Spleen (tissue), 11 donors: ENCODE data around the gene RAI14. TPM values are rescaled to one million over a fixed set of nuclear protein-coding genes. Genes with fewer than 3 reads are reported as not detected.

Experiments
- DNase-seq: peaks from one replicate; pipeline ENCODE4 v3.0.0-alpha.2; 2020
- H3K27ac ChIP-seq, 8 donors: fragments of 200-600 bp; sonication (generic) in 7 of 8; 1 replicate in 4 of 8; 2 replicates in 4 of 8; pipeline versions ENCODE4 v1.5.0 to v1.8.0; 2016 to 2021; ENCODE audit warnings: inconsistent platforms in 4 of 8, mild to moderate bottlenecking in 4 of 8, moderate library complexity in 1 of 8
- H3K27me3 ChIP-seq, 7 donors: fragments of 200-600 bp; sonication (generic) in 6 of 7; replicated peaks in 1 of 7; 1 replicate in 4 of 7; 2 replicates in 3 of 7; pipeline versions ENCODE4 v1.5.0 to v1.8.0; 2016 to 2021; ENCODE audit warnings: inconsistent platforms in 3 of 7, mild to moderate bottlenecking in 1 of 7
- H3K36me3 ChIP-seq, 6 donors: fragments of 200-600 bp; sonication (generic) in 5 of 6; 1 replicate in 4 of 6; 2 replicates in 2 of 6; pipeline versions ENCODE4 v1.5.0 to v1.8.0; 2016 to 2021; ENCODE audit warnings: inconsistent platforms in 2 of 6
- H3K4me1 ChIP-seq, 6 donors: fragments of 200-600 bp; sonication (generic) in 5 of 6; 1 replicate in 3 of 6; 2 replicates in 3 of 6; pipeline versions ENCODE4 v1.5.0 to v1.8.0; 2016 to 2021; ENCODE audit warnings: inconsistent platforms in 3 of 6
- H3K4me3 ChIP-seq, 8 donors: fragments of 200-600 bp; sonication (generic) in 7 of 8; 1 replicate in 4 of 8; 2 replicates in 4 of 8; pipeline versions ENCODE4 v1.5.0 to v1.8.0; 2016 to 2021; ENCODE audit warnings: inconsistent platforms in 4 of 8, mild to moderate bottlenecking in 4 of 8, moderate library complexity in 2 of 8
- H3K9me3 ChIP-seq, 8 donors: fragments of 200-600 bp; sonication (generic) in 7 of 8; 1 replicate in 4 of 8; 2 replicates in 4 of 8; pipeline versions ENCODE4 v1.5.0 to v1.8.0; 2016 to 2021; ENCODE audit warnings: inconsistent platforms in 4 of 8
- POLR2A ChIP-seq, 3 donors: fragments of 450-650 bp; IDR thresholded peaks; one replicate each; pipeline ENCODE4 v1.5.1; 2017; ENCODE audit warnings: antibody characterized with exemption in 3 of 3, mild to moderate bottlenecking in 1 of 3
- POLR2AphosphoS5 ChIP-seq, 3 donors: sonication (generic); formaldehyde crosslinking; IDR thresholded peaks; one replicate each; pipeline ENCODE4 v1.5.1; 2017; ENCODE audit warnings: antibody characterized with exemption in 3 of 3
- WGBS, 5 donors: extraction: QIAGEN DNeasy Blood & Tissue Kit in 3 of 5; methylation state at CpG; one replicate each; pipeline versions ENCODE4 v1.1.5 to v1.1.7; 2013 to 2018; 5-methylcytosine and 5-hydroxymethylcytosine counted together
- intact Hi-C: fragments of 100-400 bp; cut with DNase I; formaldehyde crosslinking; loops from one replicate; pipeline ENCODE4 v1.15.0; 2023; ENCODE audit warnings: low total_unique reads
- polyA plus RNA-seq, 3 donors: library from polyadenylated mRNA; stranded (reverse); fragments of 200-250 nt; gene quantifications; one replicate each; pipeline ENCODE4 v1.2.1, GENCODE V29; 2013
- total RNA-seq, 7 donors: library from RNA; depleted of rRNA in 3 of 7; stranded (reverse); fragments of >200 nt in 3 of 7; fragmentation: NEBNext Ultra II Directional in 4 of 7; extraction: Animal tissue kit (Norgen Biotek cat#: 25700) in 4 of 7; gene quantifications; one replicate each; pipeline versions ENCODE4 v1.1.0 to v1.2.1, GENCODE V29; 2016 to 2021
- TF ChIP-seq, protein P1 (sequence below), 11 experiments: fragments of 200-600 bp in 7 of 11; fragments of 450-650 bp in 4 of 11; sonication (generic) in 4 of 11; IDR thresholded peaks in 8 of 11; conservative IDR thresholded peaks in 3 of 11; 1 replicate in 7 of 11; 2 replicates in 4 of 11; pipeline versions ENCODE4 v1.4.0 to v1.8.0; 2016 to 2021; ENCODE audit warnings: antibody characterized with exemption in 11 of 11, inconsistent platforms in 4 of 11, mild to moderate bottlenecking in 1 of 11
- donor health status: healthy with polysubstance abuse.
- donor health status: DM: no; HTN: no; CAD: no; lungs with moderate emphysema.
- donor health status: DM: no; HTN: no; CAD: no.
- donor health status: Bipolar disorder and iron deficiency.
- donor health status: healthy.
- donor health status: DM: no; HTN: no; CAD: no.
- donor health status: DM: yes; HTN: yes; CAD: no.

The RAI14 gene
- total and polyA plus RNA-seq, 10 donors: 14.2 to 217 (median 116) TPM

DNA sequence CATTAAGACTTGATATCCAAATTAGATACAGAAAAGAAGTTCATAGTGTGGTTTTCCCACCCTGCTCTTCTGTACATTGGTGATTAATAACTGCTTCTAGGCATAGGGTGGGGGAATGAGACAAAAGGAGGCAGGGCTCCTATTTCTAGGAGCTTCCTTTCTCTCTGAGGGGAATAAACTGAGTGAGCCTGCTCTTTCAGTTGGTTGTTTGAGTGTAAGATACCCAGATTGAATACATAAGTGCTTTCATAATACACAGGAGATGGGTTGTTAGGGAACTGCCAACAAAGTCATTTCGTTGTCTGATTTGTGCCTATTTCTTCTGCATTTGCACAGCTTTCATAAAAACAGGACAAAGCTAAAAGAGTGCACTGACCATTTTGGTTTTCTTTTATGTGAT is 133.9 kb downstream of the RAI14 start:
- Histone ChIP-seq H3K9me3 (peaks cover 0 to 21% (median 16%) of the 10 kb centered on the region in 8 donors), H3K4me3 (no peak overlapping the region), H3K4me1 (peaks cover 0 to 26% (median 0%) of the 10 kb centered on the region in 6 donors), H3K36me3 (no peaks in the 10 kb centered on the region), H3K27me3 (no peaks in the 10 kb centered on the region), H3K27ac (peak overlapping the region in 7 of 8 donors; percentile 58 to 76 (median 65))
- TF ChIP-seq POLR2AphosphoS5 (IDR thresholded peaks at IDR 0.05) (no peak), POLR2A (IDR thresholded peaks at IDR 0.05) (no peak)
- TF ChIP-seq, protein P1, sequence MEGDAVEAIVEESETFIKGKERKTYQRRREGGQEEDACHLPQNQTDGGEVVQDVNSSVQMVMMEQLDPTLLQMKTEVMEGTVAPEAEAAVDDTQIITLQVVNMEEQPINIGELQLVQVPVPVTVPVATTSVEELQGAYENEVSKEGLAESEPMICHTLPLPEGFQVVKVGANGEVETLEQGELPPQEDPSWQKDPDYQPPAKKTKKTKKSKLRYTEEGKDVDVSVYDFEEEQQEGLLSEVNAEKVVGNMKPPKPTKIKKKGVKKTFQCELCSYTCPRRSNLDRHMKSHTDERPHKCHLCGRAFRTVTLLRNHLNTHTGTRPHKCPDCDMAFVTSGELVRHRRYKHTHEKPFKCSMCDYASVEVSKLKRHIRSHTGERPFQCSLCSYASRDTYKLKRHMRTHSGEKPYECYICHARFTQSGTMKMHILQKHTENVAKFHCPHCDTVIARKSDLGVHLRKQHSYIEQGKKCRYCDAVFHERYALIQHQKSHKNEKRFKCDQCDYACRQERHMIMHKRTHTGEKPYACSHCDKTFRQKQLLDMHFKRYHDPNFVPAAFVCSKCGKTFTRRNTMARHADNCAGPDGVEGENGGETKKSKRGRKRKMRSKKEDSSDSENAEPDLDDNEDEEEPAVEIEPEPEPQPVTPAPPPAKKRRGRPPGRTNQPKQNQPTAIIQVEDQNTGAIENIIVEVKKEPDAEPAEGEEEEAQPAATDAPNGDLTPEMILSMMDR (IDR thresholded peaks at IDR 0.05 in 8 of 11, conservative IDR thresholded peaks at IDR 0.05 in 3 of 11): no peak
- intact Hi-C loops: no loop called here
- no peak for DNase-seq
- WGBS, 5 donors: 21 to 60% (median 49%) methylated on average over 1 of the region's 1 CpG

DNA sequence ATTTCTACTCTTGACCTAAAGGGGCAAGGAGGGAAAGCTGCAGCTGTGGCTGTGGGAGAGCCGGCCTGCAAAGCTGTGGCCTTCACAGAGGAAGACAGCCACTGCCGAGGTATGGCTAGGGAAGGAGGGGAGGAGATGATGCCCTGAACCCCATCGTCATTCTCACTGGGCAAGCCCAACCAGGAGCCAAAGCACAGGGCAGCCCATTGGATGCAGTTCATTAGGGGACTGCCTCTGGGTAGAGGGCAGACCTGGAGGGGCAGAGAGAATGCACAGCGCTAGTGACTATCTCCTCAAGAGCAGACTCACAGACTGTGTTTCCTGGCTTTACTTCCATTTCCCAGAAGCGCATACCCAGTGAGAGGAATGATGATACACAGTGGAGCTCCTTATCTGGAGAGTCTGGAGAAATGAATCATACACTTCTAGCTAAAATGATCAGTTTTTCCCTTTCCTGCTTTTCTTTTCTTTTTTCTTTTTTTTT is 135.7 kb downstream of the RAI14 start:
- 64 to 76% (median 70%) methylated on average over 5 of the region's 5 CpGs for WGBS, 5 donors
- intact Hi-C loops: no loop called here
- Histone ChIP-seq H3K27ac (peak overlapping the region in 4 of 8 donors; percentile 35 to 52 (median 48)), H3K4me3 (no peak overlapping the region), H3K9me3 (peaks cover 0 to 8% (median 6%) of the 10 kb centered on the region in 8 donors), H3K4me1 (peaks cover 0 to 26% (median 0%) of the 10 kb centered on the region in 6 donors), H3K27me3 (no peaks in the 10 kb centered on the region), H3K36me3 (peaks cover 0 to 11% (median 0%) of the 10 kb centered on the region in 6 donors)
- no peak for DNase-seq
- TF ChIP-seq POLR2A (IDR thresholded peaks at IDR 0.05) (no peak), POLR2AphosphoS5 (IDR thresholded peaks at IDR 0.05) (peak in 1 of 3 donors; percentile 14)
- TF ChIP-seq, protein P1 (IDR thresholded peaks at IDR 0.05 in 8 of 11, conservative IDR thresholded peaks at IDR 0.05 in 3 of 11): no peak

DNA sequence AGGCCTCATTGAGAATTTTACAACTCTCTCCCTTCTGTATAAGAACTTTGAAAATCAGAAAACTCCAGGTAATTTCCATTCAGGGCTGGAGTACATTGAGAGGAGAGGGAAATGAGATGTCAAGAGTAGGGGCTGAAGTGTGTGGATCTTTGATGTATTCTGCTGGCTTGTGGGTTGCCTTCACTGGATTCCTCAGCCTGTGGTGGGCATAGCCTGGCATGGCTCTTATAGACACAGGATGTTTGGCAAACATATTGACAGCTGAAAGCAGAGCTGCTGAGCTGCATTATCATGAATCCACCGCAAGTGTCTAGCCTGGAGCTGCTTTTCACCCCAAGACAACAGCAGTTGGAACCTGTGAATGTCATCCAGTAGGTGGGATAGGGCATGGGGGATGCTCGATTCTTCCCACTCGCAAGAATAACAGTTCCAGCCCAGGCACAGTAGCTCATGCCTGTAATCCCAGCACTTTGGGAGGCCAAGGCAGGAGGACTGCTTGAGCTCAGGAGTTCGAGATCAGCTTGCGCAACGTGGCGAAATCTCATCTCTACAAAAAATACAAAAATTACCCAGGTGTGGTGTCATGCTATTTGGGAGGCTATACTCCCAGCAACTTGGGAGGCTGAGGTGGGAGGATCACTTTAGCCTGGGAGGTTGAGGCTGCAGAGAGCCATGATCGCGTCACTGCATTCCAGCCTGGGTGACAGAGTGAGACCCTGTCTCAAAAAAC is 146.9 kb downstream of the RAI14 start:
- no peaks in the 10 kb centered on the region for H3K27me3 ChIP-seq
- H3K9me3 ChIP-seq: no peaks in the 10 kb centered on the region
- no peak overlapping the region for H3K4me3 ChIP-seq
- TF ChIP-seq POLR2AphosphoS5 (IDR thresholded peaks at IDR 0.05): no peak
- TF ChIP-seq POLR2A (IDR thresholded peaks at IDR 0.05): no peak
- TF ChIP-seq, protein P1 (IDR thresholded peaks at IDR 0.05 in 8 of 11, conservative IDR thresholded peaks at IDR 0.05 in 3 of 11): no peak
- no peak overlapping the region for H3K27ac ChIP-seq
- 75 to 96% (median 91%) methylated on average over 9 of the region's 9 CpGs for WGBS, 5 donors
- peaks cover 0 to 66% (median 0%) of the 10 kb centered on the region in 6 donors for H3K36me3 ChIP-seq
- intact Hi-C loops: no loop called here
- no peak for DNase-seq
- no peaks in the 10 kb centered on the region for H3K4me1 ChIP-seq

DNA sequence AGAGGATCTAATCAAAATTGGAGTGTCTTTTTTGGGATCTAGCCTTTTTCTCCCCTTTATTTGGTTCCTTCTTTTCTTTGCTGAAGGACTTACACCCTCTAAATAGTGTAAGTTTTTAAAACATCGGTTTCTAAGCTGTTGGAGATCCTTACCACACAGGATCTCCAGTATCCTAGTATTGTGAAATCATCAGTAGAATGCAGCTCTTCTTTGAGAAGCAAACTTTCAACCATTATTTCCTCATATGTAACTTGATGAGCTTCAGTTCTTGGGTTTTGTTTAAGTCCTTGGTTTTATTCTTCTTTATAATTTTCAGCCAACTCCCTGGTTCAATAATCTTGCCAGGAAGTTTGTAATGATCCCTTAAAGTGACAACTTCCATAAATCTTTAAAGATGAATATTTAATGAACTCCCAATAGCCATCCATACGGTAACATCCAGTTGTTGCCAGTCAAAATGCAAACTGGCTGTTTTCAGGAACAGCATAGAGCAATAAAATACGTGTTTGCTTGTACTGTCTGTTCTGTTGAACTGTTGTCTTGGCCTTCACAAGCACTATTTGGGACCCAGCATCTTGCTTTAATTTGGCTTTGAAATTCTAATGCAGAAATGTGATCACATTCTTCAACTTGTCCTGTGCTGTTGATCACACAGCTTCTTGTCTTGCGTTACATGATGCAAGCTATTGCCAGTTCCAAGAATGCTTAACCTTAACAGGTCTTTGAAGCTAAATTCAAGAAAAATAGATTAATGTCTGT is 148.0 kb downstream of the RAI14 start:
- intact Hi-C loops: no loop called here
- no peak overlapping the region for H3K27ac ChIP-seq
- no peak overlapping the region for H3K4me3 ChIP-seq
- no peak for DNase-seq
- peaks cover 0 to 64% (median 0%) of the 10 kb centered on the region in 6 donors for H3K36me3 ChIP-seq
- no peaks in the 10 kb centered on the region for H3K4me1 ChIP-seq
- WGBS, 5 donors: 73 to 88% (median 79%) methylated on average over 4 of the region's 4 CpGs
- no peaks in the 10 kb centered on the region for H3K27me3 ChIP-seq
- TF ChIP-seq POLR2A (IDR thresholded peaks at IDR 0.05): no peak
- H3K9me3 ChIP-seq: no peaks in the 10 kb centered on the region
